Left ventricle myocardium inferior (tissue), 1 donor: Measurements from ENCODE around the gene BHLHE23. TPM values are rescaled to one million over a fixed set of nuclear protein-coding genes. Genes with fewer than 3 reads are reported as not detected.

ENCODE experiments used
- DNase-seq: peaks from one replicate; pipeline ENCODE4 v3.0.0-alpha.2; 2020
- H3K27ac ChIP-seq: fragments of 200-600 bp; replicated peaks from 2 replicates; pipeline ENCODE4 v1.8.0; 2021
- H3K27me3 ChIP-seq: fragments of 200-600 bp; 2 replicates; pipeline ENCODE4 v1.8.0; 2021; ENCODE audit warnings: low read depth
- H3K36me3 ChIP-seq: fragments of 200-600 bp; 2 replicates; pipeline ENCODE4 v1.8.0; 2021
- H3K4me1 ChIP-seq: fragments of 200-600 bp; 2 replicates; pipeline ENCODE4 v1.8.0; 2021
- H3K4me3 ChIP-seq: fragments of 200-600 bp; 2 replicates; pipeline ENCODE4 v1.8.0; 2021; ENCODE audit warnings: mild to moderate bottlenecking, moderate library complexity
- H3K9me3 ChIP-seq: fragments of 200-600 bp; replicated peaks from 2 replicates; pipeline ENCODE4 v1.8.0; 2021
- CTCF ChIP-seq: fragments of 200-600 bp; IDR thresholded peaks from 2 replicates; pipeline ENCODE4 v1.8.0; 2021; ENCODE audit warnings: antibody characterized with exemption, mild to moderate bottlenecking, borderline replicate concordance
- intact Hi-C: fragments of 100-400 bp; cut with micrococcal nuclease; formaldehyde crosslinking; loops from one replicate; pipeline ENCODE4 v1.11.0; 2022
- total RNA-seq: library from RNA; stranded (reverse); fragmentation: NEBNext Ultra II Directional; extraction: Animal tissue kit (Norgen Biotek cat#: 25700); gene quantifications from one replicate; pipeline ENCODE4 v1.2.1, GENCODE V29; 2021
- donor health status: DM: no; HTN: yes; CAD: no; lungs with severe emphysema.

Gene BHLHE23
- total RNA-seq, 1 donor from 2014 or later: not detected

GRCh38 chr20:63013207-63013606, 6.4 kb upstream of the BHLHE23 start:
- H3K4me1 ChIP-seq: peaks cover 12% of the 10 kb centered on the region
- H3K4me3 ChIP-seq: no peak overlapping the region
- intact Hi-C loops: no loop called here
- H3K9me3 ChIP-seq: peaks cover 16% of the 10 kb centered on the region
- no peak for DNase-seq
- H3K27me3 ChIP-seq: peaks cover 100% of the 10 kb centered on the region
- H3K27ac ChIP-seq: no peak overlapping the region
- no peaks in the 10 kb centered on the region for H3K36me3 ChIP-seq
- TF ChIP-seq CTCF: no peak

- intact Hi-C loops: no loop called here
- Histone ChIP-seq H3K36me3 (no peaks in the 10 kb centered on the region), H3K4me3 (no peak overlapping the region), H3K9me3 (peaks cover 16% of the 10 kb centered on the region), H3K27ac (no peak overlapping the region), H3K27me3 (peaks cover 100% of the 10 kb centered on the region), H3K4me1 (peaks cover 23% of the 10 kb centered on the region)
- no peak for TF ChIP-seq CTCF
- no peak for DNase-seq
These were observed 5.0 kb upstream of the BHLHE23 start for GRCh38 chr20:63011798-63012197.

GRCh38 chr20:63009988-63010769, 3.4 kb upstream of the BHLHE23 start:
- H3K9me3 ChIP-seq: peaks cover 16% of the 10 kb centered on the region
- H3K4me3 ChIP-seq: no peak overlapping the region
- no peak for DNase-seq
- no peaks in the 10 kb centered on the region for H3K36me3 ChIP-seq
- H3K27ac ChIP-seq: no peak overlapping the region
- peaks cover 100% of the 10 kb centered on the region for H3K27me3 ChIP-seq
- no peak for TF ChIP-seq CTCF
- intact Hi-C loops: loop anchor here (5.0 kb wide), 1 partner anchor 138 kb away; no protein-coding TSS in a partner anchor
- peaks cover 37% of the 10 kb centered on the region for H3K4me1 ChIP-seq

- peaks cover 16% of the 10 kb centered on the region for H3K9me3 ChIP-seq
- DNase-seq: peak; percentile 73
- peak; percentile 96 for TF ChIP-seq CTCF
- peaks cover 44% of the 10 kb centered on the region for H3K4me1 ChIP-seq
- intact Hi-C loops: loop anchor here (5.0 kb wide), 1 partner anchor 137 kb away; no protein-coding TSS in a partner anchor
- H3K36me3 ChIP-seq: no peaks in the 10 kb centered on the region
- peak overlapping the region; percentile 40 for H3K4me3 ChIP-seq
- H3K27ac ChIP-seq: no peak overlapping the region
- peaks cover 100% of the 10 kb centered on the region for H3K27me3 ChIP-seq
These were observed 2.5 kb upstream of the BHLHE23 start for GRCh38 chr20:63009045-63009961.

GRCh38 chr20:63008541-63009044, 1.8 kb upstream of the BHLHE23 start:
- no peak for TF ChIP-seq CTCF
- no peak for DNase-seq
- H3K9me3 ChIP-seq: peaks cover 12% of the 10 kb centered on the region
- peak overlapping the region; percentile 40 for H3K4me3 ChIP-seq
- no peaks in the 10 kb centered on the region for H3K36me3 ChIP-seq
- H3K27me3 ChIP-seq: peaks cover 100% of the 10 kb centered on the region
- intact Hi-C loops: loop anchor here (5.0 kb wide), 1 partner anchor 136 kb away; no protein-coding TSS in a partner anchor
- H3K27ac ChIP-seq: no peak overlapping the region
- H3K4me1 ChIP-seq: peaks cover 44% of the 10 kb centered on the region
